ENCODE measurements around the gene HOXB8.

HOXB8 gene

GRCh38 chr17:48591255-48592056 is 23.6 kb downstream of the HOXB8 start:
- POLR2A ChIA-PET = interaction anchor here (1.0 to 5.9 kb wide), 4 partner anchors 14 to 97 kb away, joined by 3 to 25 read pairs (median 12); partner anchors contain the start of gene HOXB4
- CTCF ChIA-PET = interaction anchor here (0.7 to 1.9 kb wide), 4 partner anchors 26 to 256 kb away, joined by 3 to 4 read pairs (median 3); no protein-coding TSS in a partner anchor
- no peak for TF ChIP-seq HDGF (IDR thresholded peaks at IDR 0.05; ENCODE audit: borderline replicate concordance)
- no peak for TF ChIP-seq L3MBTL2 (conservative IDR thresholded peaks at IDR 0.05)
- no peak for TF ChIP-seq SUZ12 (IDR thresholded peaks at IDR 0.05)
- TF ChIP-seq FOXA1 (IDR thresholded peaks at IDR 0.05) = no peak
- no peak for TF ChIP-seq ELF4 (IDR thresholded peaks at IDR 0.05)
- no peak for TF ChIP-seq BHLHE40 (IDR thresholded peaks at IDR 0.05; ENCODE audit: borderline replicate concordance)
- TF ChIP-seq SP1 (IDR thresholded peaks at IDR 0.05) = no peak
- no peak for TF ChIP-seq FOXM1 (IDR thresholded peaks at IDR 0.05; ENCODE audit: borderline replicate concordance)
- no peak for TF ChIP-seq ARNT (IDR thresholded peaks at IDR 0.05)
- TF ChIP-seq CTBP1 (IDR thresholded peaks at IDR 0.05; ENCODE audit: borderline replicate concordance) = no peak
- TF ChIP-seq FOXK2 (IDR thresholded peaks at IDR 0.05) = no peak
- no peak for TF ChIP-seq LEF1 (IDR thresholded peaks at IDR 0.05; ENCODE audit: borderline replicate concordance)
- TF ChIP-seq TARDBP (IDR thresholded peaks at IDR 0.05) = no peak
- TF ChIP-seq NFRKB (IDR thresholded peaks at IDR 0.05) = no peak
- TF ChIP-seq PKNOX1 (IDR thresholded peaks at IDR 0.05) = no peak
- DNase-seq (ENCODE audit: extremely low spot score) = no peak

GRCh38 chr17:48590607-48591161 is 24.4 kb downstream of the HOXB8 start:
- TF ChIP-seq LEF1 (IDR thresholded peaks at IDR 0.05; ENCODE audit: borderline replicate concordance) (no peak), BHLHE40 (IDR thresholded peaks at IDR 0.05; ENCODE audit: borderline replicate concordance) (no peak), FOXM1 (IDR thresholded peaks at IDR 0.05; ENCODE audit: borderline replicate concordance) (no peak), ZNF384 (IDR thresholded peaks at IDR 0.05) (peak; percentile 95), ELF4 (IDR thresholded peaks at IDR 0.05) (no peak), FOXK2 (IDR thresholded peaks at IDR 0.05) (no peak), TARDBP (IDR thresholded peaks at IDR 0.05) (no peak), ARNT (IDR thresholded peaks at IDR 0.05) (no peak), NFRKB (IDR thresholded peaks at IDR 0.05) (no peak)
- no peak for DNase-seq (ENCODE audit: extremely low spot score)
- CTCF ChIA-PET = interaction anchor here (0.6 to 1.9 kb wide), 6 partner anchors 27 to 493 kb away, joined by 3 to 4 read pairs (median 3); no protein-coding TSS in a partner anchor
- POLR2A ChIA-PET = interaction anchor here (1.0 to 5.9 kb wide), 6 partner anchors 13 to 96 kb away, joined by 3 to 25 read pairs (median 18); partner anchors contain the start of genes HOXB4 and HOXB7

- POLR2A ChIA-PET = interaction anchor here (0.7 to 5.9 kb wide), 12 partner anchors 12 to 336 kb away, joined by 3 to 25 read pairs (median 7); partner anchors contain the start of genes HOXB4 and HOXB7
- TF ChIP-seq HDGF (IDR thresholded peaks at IDR 0.05; ENCODE audit: borderline replicate concordance) = no peak
- TF ChIP-seq SUZ12 (IDR thresholded peaks at IDR 0.05) = no peak
- peak; percentile 97 for TF ChIP-seq CTBP1 (IDR thresholded peaks at IDR 0.05; ENCODE audit: borderline replicate concordance)
- TF ChIP-seq PKNOX1 (IDR thresholded peaks at IDR 0.05) = peak; percentile 98
- DNase-seq (ENCODE audit: extremely low spot score) = peak; percentile 66
- CTCF ChIA-PET = interaction anchor here (0.6 to 1.9 kb wide), 5 partner anchors 28 to 492 kb away, joined by 3 to 4 read pairs (median 3); no protein-coding TSS in a partner anchor
These were observed 25.1 kb downstream of the HOXB8 start, which contains the start of gene HOXB3 for GRCh38 chr17:48589831-48590606. Gene HOXB3, minus strand, starts transcription at chr17:48590241. Its CDS starts 37,767 bp downstream, at chr17:48552474.

GRCh38 chr17:48589060-48589830 is 25.8 kb downstream of the HOXB8 start:
- ChIA-PET POLR2A (interaction anchor here (0.7 to 5.9 kb wide), 13 partner anchors 9 to 335 kb away, joined by 3 to 25 read pairs (median 7); partner anchors contain the start of genes HOXB4 and HOXB7), CTCF (interaction anchor here (0.5 to 1.8 kb wide), 5 partner anchors 10 to 328 kb away, joined by 3 to 5 read pairs (median 4); no protein-coding TSS in a partner anchor)
- DNase-seq (ENCODE audit: extremely low spot score) = no peak
- TF ChIP-seq L3MBTL2 (conservative IDR thresholded peaks at IDR 0.05) (no peak), FOXK2 (IDR thresholded peaks at IDR 0.05) (no peak), FOXA1 (IDR thresholded peaks at IDR 0.05) (no peak), LEF1 (IDR thresholded peaks at IDR 0.05; ENCODE audit: borderline replicate concordance) (no peak), CTBP1 (IDR thresholded peaks at IDR 0.05; ENCODE audit: borderline replicate concordance) (no peak), SUZ12 (IDR thresholded peaks at IDR 0.05) (no peak), ZNF384 (IDR thresholded peaks at IDR 0.05) (no peak), SP1 (IDR thresholded peaks at IDR 0.05) (no peak), FOXM1 (IDR thresholded peaks at IDR 0.05; ENCODE audit: borderline replicate concordance) (no peak), TARDBP (IDR thresholded peaks at IDR 0.05) (no peak), ELF4 (IDR thresholded peaks at IDR 0.05) (no peak), PKNOX1 (IDR thresholded peaks at IDR 0.05) (no peak), BHLHE40 (IDR thresholded peaks at IDR 0.05; ENCODE audit: borderline replicate concordance) (no peak), NFRKB (IDR thresholded peaks at IDR 0.05) (no peak), HDGF (IDR thresholded peaks at IDR 0.05; ENCODE audit: borderline replicate concordance) (no peak), ARNT (IDR thresholded peaks at IDR 0.05) (no peak)
